Measurements from ENCODE around the gene AGR3.

AGR3 gene

DNA sequence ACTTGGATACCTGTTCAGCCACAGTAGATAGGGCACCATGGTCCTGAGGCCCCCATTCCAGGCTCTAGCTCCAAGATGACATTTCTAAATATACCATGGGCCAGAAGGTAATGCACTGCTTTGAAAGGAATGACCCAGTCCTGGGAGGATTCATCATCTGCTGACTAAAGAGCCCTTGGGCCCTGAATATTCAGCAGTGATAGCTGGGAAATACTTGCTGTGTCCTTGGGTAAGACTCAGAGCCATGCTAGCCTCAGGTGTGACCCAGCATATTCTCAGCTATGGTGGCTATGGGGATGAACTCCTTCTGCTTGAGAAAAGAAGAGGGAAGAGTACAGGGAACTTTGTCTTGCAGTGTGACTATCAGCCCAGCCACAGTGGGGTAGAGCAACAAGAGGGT lies 55.7 kb downstream of the AGR3 start:
- DNase-seq: no peak

DNA sequence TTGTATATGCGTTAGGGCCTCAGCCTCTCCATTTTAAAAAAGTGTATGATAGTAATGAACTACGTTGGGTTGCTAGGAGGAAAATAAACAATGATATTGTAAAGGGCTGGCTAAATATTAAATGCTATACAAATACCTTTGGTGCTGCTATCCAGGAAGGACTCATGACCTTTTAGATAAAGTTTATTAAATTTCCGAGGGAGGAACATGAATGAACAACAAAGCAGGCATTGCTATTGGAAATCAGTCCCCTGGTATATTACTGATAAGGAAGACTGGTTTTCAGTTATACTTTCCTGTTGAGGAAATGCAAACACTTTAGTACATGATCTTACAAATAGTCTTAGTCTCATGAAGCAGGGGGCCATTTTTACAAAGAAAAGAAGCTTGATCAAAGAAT lies 59.8 kb downstream of the AGR3 start:
- DNase-seq: no peak

DNA sequence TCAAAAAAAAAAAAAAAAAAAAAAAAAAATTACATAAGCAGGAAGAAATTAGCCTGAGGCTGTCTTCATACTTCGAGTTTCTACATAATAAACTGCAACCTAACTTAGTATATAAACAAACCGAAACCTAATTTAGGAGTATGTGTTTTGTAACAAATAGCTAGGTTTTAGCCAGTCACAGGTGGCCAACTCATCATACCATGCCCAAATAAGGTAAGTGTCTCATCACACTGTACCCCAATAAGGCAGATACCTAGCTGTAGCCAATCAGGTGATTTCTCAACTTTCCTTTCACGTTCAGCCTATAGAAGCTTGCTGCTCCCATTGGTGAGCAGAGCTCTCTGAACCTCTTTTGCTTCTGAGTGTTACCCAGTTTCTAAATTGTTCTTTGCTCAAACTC lies 63.1 kb downstream of the AGR3 start:
- DNase-seq: no peak

DNA sequence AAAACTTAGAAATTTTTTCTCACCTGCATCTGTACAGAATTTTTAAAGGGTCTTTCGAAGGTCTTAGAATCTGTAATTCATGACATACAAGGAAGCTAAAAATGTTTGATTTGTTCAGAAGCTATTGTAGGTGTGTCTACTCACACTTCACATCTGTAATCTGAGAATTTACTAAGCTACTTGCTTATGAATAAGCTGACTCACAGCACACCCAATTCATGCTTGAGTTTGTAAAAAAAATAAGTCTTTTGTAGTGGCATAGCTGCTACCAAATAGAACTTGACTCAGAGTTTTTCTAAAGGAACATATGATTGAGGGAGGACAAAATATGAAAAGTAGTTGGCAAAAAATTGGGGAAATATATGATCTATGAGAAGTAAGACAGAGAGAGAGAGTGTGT lies 64.2 kb downstream of the AGR3 start:
- DNase-seq: no peak

- DNase-seq: no peak
These were observed 65.0 kb downstream of the AGR3 start for GRCh38 chr7:16816824-16817223.

GRCh38 chr7:16815001-16815400 lies 66.8 kb downstream of the AGR3 start:
- no peak for DNase-seq

DNA sequence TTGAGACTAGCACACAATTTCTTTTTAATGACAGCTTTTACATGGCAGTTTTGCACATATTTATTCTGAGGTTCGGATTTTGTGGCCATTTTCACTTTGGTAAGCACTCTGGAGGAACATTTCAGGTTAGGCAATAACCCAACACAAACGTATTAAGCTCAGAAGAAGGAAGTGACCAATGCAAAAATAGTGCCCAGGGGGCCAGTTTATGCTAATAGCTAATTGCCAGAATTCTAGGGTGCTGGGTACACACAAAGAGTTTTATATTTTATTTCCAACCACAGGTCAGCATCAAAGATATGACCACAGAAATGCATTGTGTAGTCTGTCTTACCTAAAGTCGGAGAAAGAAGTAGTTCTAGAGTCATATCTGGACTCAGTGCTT lies 68.6 kb downstream of the AGR3 start:
- DNase-seq: no peak

DNA sequence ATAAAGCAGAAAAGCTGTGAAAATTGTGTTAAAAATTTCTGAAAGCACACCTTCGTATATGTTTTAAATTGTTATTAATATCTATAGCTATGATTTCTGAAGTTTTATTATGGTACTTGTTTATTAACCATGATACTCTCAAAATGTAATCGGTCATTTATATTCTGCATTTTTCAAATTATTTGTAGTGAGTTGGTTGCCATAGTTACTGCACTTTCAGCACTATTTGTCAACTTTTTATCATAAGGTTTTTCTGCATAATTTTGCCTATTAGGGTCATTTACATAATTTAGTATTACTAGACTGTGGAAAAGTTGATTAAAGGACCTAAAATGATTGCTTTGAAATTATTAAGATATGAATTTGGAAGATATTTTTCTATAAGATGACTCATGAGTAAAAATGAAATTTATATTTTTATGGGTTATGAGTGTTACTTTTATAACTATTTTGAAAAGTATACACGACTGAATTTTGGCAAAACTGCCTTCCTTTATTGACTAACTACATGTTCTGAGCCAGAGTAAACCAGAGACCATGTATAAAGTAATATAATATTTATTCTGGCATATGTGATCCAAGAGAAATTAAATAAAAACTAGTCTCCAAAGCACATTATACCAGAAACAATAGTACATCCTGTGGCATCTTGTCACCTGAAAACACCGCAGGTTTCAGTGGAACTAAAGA lies 69.1 kb downstream of the AGR3 start:
- no peak for DNase-seq

DNA sequence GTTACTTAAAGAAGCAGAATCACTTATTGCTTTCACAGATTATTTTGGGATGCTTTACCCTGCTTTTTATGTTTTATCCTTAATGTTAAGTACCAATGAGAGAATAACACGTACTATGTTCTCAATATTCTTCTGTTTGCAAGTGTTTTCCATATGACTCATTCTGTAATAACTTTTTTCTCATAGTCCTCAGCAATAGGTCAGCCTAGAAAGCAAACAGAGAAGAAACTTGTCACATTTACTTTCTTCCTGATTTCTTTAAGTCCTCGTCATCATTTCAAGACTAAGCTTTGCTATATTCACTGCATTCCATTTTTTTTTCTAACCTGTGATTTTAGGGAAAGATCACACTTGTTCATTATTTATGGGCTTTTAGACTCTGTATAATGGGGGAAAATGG lies 70.2 kb downstream of the AGR3 start:
- no peak for DNase-seq

DNA sequence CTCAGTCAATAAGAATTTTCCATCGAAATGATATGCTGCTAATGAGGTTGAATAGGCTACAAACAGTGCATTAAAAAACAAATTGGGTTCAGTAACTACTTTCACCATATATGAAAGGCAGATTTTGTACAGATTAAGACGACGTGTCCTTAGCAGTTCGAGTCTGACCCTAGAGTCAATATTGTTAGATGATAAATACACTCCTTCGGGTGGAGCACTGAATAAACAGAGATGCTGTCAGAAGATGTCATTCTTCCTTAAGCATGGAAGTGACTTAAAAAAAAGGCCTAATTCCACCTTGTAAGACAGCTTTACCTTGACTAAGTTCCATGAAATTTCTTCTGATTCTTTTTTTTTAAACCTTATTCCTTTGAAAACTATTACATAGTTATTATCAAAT lies 71.2 kb downstream of the AGR3 start:
- no peak for DNase-seq

DNA sequence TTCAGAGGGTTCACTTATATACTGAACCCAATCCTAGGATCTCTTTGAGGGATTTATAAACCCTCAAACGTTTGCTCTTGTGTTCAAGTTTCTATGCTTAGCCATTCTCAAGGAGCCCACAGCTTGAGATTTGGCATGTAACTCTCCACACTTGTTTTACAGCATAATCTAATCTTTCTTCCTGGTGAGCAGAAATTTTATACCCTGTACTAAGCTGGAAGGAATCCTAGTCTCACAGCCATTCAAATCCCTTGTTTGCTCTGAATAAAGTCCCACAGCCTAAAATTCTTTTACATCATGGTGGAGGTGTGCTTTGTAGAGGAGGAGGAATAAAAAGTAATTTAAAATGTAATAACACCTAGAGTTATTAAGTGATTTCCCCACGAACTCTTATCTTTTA lies 71.7 kb downstream of the AGR3 start:
- DNase-seq: no peak
